Calu3 (cell line): Measurements from ENCODE around the gene OSBP2. TPM values are rescaled to one million over a fixed set of nuclear protein-coding genes. Genes with fewer than 3 reads are reported as not detected.

Experiments used
- BruUV-seq: library from RNA; stranded (reverse); fragments of 400-500 nt; replicated peaks from 2 replicates; lab custom pipeline; 2021; lab: Mats Ljungman, UMichigan
- CTCF ChIA-PET: fragments of 300-600 bp; sonication (Branson Sonifier 250); formaldehyde crosslinking; loops from one replicate; lab custom pipeline; 2022; ENCODE audit warnings: antibody characterized with exemption; lab: Charles Lee
- DNase-seq: peaks from one replicate; pipeline ENCODE4 v3.0.0; 2022
- H3K27ac Mint-ChIP-seq: one replicate; pipeline ENCODE4 v1.8.0; 2022; ENCODE audit warnings: mixed read lengths; ENCODE audit not compliant: unreplicated experiment
- H3K27me3 Mint-ChIP-seq: one replicate; pipeline ENCODE4 v1.8.0; 2022; ENCODE audit warnings: mixed read lengths; ENCODE audit not compliant: unreplicated experiment
- H3K36me3 Mint-ChIP-seq: one replicate; pipeline ENCODE4 v1.8.0; 2022; ENCODE audit warnings: mild to moderate bottlenecking, moderate library complexity, mixed read lengths; ENCODE audit not compliant: insufficient read depth, unreplicated experiment
- H3K4me1 Mint-ChIP-seq: one replicate; pipeline ENCODE4 v1.8.0; 2022; ENCODE audit warnings: mild to moderate bottlenecking, low read depth, mixed read lengths; ENCODE audit not compliant: unreplicated experiment
- H3K4me3 Mint-ChIP-seq: one replicate; pipeline ENCODE4 v1.8.0; 2022; ENCODE audit warnings: mild to moderate bottlenecking, low read depth, moderate library complexity, mixed read lengths; ENCODE audit not compliant: unreplicated experiment
- H3K9me3 Mint-ChIP-seq: one replicate; pipeline ENCODE4 v1.8.0; 2022; ENCODE audit warnings: low read depth, mixed read lengths; ENCODE audit not compliant: unreplicated experiment
- CTCF ChIP-seq: fragments of 200-600 bp; IDR thresholded peaks from one replicate; pipeline ENCODE4 v1.8.0; 2022; ENCODE audit warnings: antibody characterized with exemption; ENCODE audit not compliant: unreplicated experiment
- intact Hi-C: fragments of 100-400 bp; cut with micrococcal nuclease; formaldehyde crosslinking; loops from one replicate; pipeline ENCODE4 v1.10.0; 2022; ENCODE audit not compliant: unreplicated experiment
- total RNA-seq: library from RNA; stranded (reverse); gene quantifications from 2 replicates; pipeline ENCODE4 v1.2.3, GENCODE V29; 2022

Gene OSBP2
- total RNA-seq, 1 experiment from 2014 or later: 5.2 TPM

GRCh38 chr22:30906946-30907345 lies 212.3 kb downstream of the OSBP2 start:
- Mint-ChIP-seq H3K4me3 (no peak overlapping the region), H3K9me3 (no peaks in the 10 kb centered on the region), H3K4me1 (no peaks in the 10 kb centered on the region), H3K27me3 (no peaks in the 10 kb centered on the region), H3K27ac (no peak overlapping the region), H3K36me3 (peaks cover 6% of the 10 kb centered on the region)
- CTCF ChIA-PET: no interaction called here
- intact Hi-C loops: no loop called here
- no peak for TF ChIP-seq CTCF
- BruUV-seq: no TSS peak
- no peak for DNase-seq

DNA sequence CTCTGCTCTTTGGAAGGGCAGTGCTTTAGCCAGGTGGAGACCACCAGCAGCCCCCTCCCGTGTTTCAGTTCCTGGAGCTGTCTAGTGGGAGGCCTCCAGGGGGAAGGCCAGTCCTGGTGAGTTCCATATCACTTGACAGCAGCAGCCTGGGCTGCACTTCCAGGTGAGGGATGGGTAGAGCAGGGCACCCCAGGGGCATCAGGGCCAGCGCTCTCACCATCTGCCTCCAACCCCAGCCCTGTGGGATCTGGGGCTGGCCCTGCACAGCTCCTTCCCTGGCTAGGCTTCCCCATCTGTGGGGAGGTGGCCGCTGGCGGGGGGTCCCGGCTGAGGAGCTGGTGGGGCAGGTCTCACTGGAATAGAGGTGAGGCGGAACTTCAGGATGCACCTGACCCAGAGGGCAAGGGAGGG lies 213.4 kb downstream of the OSBP2 start:
- no peak for DNase-seq
- H3K9me3 Mint-ChIP-seq: no peaks in the 10 kb centered on the region
- no peaks in the 10 kb centered on the region for H3K4me1 Mint-ChIP-seq
- no TSS peak for BruUV-seq
- CTCF ChIA-PET: interaction anchor here (0.6 to 0.7 kb wide), 2 partner anchors 38 to 193 kb away, joined by 3 read pairs; no protein-coding TSS in a partner anchor
- TF ChIP-seq CTCF: no peak
- H3K27me3 Mint-ChIP-seq: no peaks in the 10 kb centered on the region
- intact Hi-C loops: no loop called here
- H3K36me3 Mint-ChIP-seq: peaks cover 6% of the 10 kb centered on the region
- no peak overlapping the region for H3K27ac Mint-ChIP-seq
- no peak overlapping the region for H3K4me3 Mint-ChIP-seq

DNA sequence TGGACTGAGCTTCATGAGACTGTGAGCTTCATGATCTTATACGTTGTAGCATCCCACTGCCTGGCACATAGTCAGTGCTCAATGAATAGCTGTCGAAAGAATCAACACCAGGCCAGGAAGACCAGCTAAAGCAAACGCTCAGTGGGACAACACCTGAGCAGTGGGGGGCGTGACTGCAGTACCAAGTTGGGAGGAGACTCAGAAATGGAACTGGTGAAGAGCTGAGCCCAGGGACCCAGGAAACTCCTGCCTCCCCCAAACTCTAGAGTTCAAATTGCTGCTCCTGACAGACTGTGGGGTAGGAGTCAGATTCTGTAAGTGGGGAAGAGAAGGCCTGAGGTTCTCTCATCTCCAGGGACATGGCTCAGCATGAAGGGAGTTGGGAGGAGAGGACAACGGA lies 214.6 kb downstream of the OSBP2 start:
- intact Hi-C loops: no loop called here
- Mint-ChIP-seq H3K27me3 (no peaks in the 10 kb centered on the region), H3K4me1 (no peaks in the 10 kb centered on the region), H3K4me3 (no peak overlapping the region), H3K9me3 (no peaks in the 10 kb centered on the region), H3K27ac (no peak overlapping the region), H3K36me3 (peaks cover 6% of the 10 kb centered on the region)
- CTCF ChIA-PET: interaction anchor here (0.6 kb wide), 1 partner anchor 813 kb away, joined by 3 read pairs; no protein-coding TSS in a partner anchor
- no peak for TF ChIP-seq CTCF
- BruUV-seq: no TSS peak
- DNase-seq: no peak

GRCh38 chr22:30910358-30910757 lies 215.7 kb downstream of the OSBP2 start:
- BruUV-seq: no TSS peak
- Mint-ChIP-seq H3K4me1 (no peaks in the 10 kb centered on the region), H3K9me3 (no peaks in the 10 kb centered on the region), H3K4me3 (no peak overlapping the region), H3K27ac (no peak overlapping the region), H3K27me3 (no peaks in the 10 kb centered on the region), H3K36me3 (peaks cover 2% of the 10 kb centered on the region)
- TF ChIP-seq CTCF: no peak
- intact Hi-C loops: no loop called here
- CTCF ChIA-PET: no interaction called here
- DNase-seq: no peak
